ENCODE measurements around the gene ANO7.

Gene ANO7

DNA sequence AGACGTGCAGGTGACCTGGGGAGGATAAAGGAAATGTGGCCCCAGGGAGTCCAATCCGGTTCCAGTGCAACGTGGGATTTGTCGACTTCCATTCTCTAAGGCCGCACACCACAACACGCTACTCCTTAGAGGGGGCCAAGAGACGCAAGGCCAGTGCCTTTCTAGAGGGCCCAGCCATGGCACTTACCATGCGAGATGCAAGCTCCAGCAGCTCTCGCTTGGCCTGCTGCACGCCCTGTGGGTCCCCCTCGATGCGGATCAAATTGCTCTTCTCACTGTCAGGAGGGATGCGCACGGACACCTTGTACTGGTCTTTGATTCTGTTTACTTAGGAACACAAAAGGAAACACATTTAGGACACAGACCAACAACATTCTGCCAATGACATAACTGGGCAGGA, 61.2 kb downstream of the ANO7 start:
- Histone ChIP-seq H3K4me1 (ENCODE audit: control extremely low read depth in 1 of 4, control insufficient read depth in 4 of 4, insufficient read depth in 4 of 4, low read length in 3 of 4) (no peaks in the 10 kb centered on the region), H3K27me3 (replicated peaks in 2 of 5; ENCODE audit: control insufficient read depth in 4 of 5, insufficient read depth in 5 of 5, low read length in 4 of 5) (no peaks in the 10 kb centered on the region), H3K4me3 (ENCODE audit: control insufficient read depth in 1 of 7, extremely low read depth in 1 of 7, insufficient read depth in 4 of 7, low read depth in 2 of 7, low read length in 6 of 7) (no peak overlapping the region), H3K27ac (ENCODE audit: insufficient read depth in 1 of 2, low read depth in 1 of 2, low read length in 2 of 2, poor library complexity in 1 of 2, severe bottlenecking in 2 of 2) (no peak overlapping the region), H3K36me3 (ENCODE audit: control insufficient read depth in 4 of 4, insufficient read depth in 4 of 4, low read length in 3 of 4) (peaks cover 25 to 91% (median 80%) of the 10 kb centered on the region in 4 experiments), H3K9me3 (ENCODE audit: control extremely low read depth in 1 of 5, control insufficient read depth in 4 of 5, insufficient read depth in 2 of 5, low read depth in 1 of 5, low read length in 4 of 5) (no peaks in the 10 kb centered on the region)
- CTCF ChIA-PET, result no interaction called here
- DNase-seq, result no peak
- POLR2A ChIA-PET, result no interaction called here
- WGBS (ENCODE audit: insufficient coverage), result 98% methylated on average over 9 of the region's 14 CpGs

DNA sequence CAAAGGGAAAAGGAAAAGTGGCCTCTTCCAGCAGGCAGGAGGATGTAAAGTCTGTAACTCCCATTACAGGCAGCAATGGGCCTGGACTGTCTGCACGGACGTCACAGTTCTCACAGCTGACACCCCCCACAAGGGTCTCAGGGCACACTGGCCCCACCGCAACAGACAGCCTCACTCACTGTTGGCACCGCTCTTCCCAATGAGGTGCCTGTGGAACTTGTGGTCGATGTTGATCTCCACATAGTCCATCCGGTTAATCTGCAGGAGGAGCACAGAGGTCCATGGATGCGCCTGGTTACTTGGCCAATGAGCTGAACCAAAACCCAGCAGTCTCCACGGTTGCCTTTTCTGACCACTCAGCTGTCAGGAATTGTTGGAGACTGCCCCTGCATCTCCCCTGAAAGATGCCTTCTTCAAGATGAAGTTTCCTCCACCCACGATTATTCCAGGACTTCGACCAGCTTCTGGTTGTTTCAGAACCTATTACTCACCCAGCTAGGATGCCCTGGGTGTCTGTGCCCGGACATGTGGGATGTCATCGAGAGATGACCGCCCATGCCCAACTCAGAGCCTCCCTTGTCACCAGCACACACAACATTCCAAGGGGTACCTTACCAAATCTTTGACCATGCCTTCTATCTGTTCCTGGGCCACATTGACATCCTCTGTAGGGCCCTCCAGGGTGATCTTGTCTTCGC, 64.5 kb downstream of the ANO7 start:
- ChIA-PET CTCF (interaction anchor here (1.4 kb wide), 1 partner anchor 17 kb away, joined by 4 read pairs; no protein-coding TSS in a partner anchor), POLR2A (interaction anchor here (0.6 kb wide), 1 partner anchor 94 kb away, joined by 3 read pairs; no protein-coding TSS in a partner anchor)
- WGBS (ENCODE audit: insufficient coverage), result 97% methylated on average over 13 of the region's 14 CpGs
- Histone ChIP-seq H3K4me1 (ENCODE audit: control extremely low read depth in 1 of 4, control insufficient read depth in 4 of 4, insufficient read depth in 4 of 4, low read length in 3 of 4) (no peaks in the 10 kb centered on the region), H3K27me3 (replicated peaks in 2 of 5; ENCODE audit: control insufficient read depth in 4 of 5, insufficient read depth in 5 of 5, low read length in 4 of 5) (no peaks in the 10 kb centered on the region), H3K27ac (ENCODE audit: insufficient read depth in 1 of 2, low read depth in 1 of 2, low read length in 2 of 2, poor library complexity in 1 of 2, severe bottlenecking in 2 of 2) (no peak overlapping the region), H3K36me3 (ENCODE audit: control insufficient read depth in 4 of 4, insufficient read depth in 4 of 4, low read length in 3 of 4) (peaks cover 29 to 93% (median 76%) of the 10 kb centered on the region in 4 experiments), H3K9me3 (ENCODE audit: control extremely low read depth in 1 of 5, control insufficient read depth in 4 of 5, insufficient read depth in 2 of 5, low read depth in 1 of 5, low read length in 4 of 5) (no peaks in the 10 kb centered on the region), H3K4me3 (ENCODE audit: control insufficient read depth in 1 of 7, extremely low read depth in 1 of 7, insufficient read depth in 4 of 7, low read depth in 2 of 7, low read length in 6 of 7) (no peak overlapping the region)
- no peak for DNase-seq

DNA sequence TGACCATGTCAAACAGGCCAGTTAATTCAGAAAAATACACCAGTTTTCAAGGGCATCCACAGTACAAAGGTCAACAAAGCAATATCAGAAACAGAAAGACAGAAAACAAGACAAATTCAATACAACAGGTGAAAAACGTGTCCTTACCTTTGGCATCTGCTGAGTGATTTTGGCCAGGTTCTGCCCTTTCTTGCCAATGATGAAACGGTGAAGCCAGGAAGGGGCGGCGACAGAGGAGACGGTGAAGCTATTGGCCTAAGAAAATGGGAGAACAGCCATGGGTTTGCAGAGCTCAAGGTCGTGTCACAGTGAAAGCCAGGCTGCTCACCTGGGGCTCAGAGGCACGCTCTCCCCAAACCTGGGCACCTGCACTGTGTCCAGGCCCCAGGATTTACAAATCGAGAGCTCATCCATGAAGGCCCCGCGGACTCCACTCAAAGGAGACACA, 66.5 kb downstream of the ANO7 start:
- Histone ChIP-seq H3K36me3 (ENCODE audit: control insufficient read depth in 4 of 4, insufficient read depth in 4 of 4, low read length in 3 of 4) (peaks cover 24 to 87% (median 70%) of the 10 kb centered on the region in 4 experiments), H3K27me3 (replicated peaks in 2 of 5; ENCODE audit: control insufficient read depth in 4 of 5, insufficient read depth in 5 of 5, low read length in 4 of 5) (no peaks in the 10 kb centered on the region), H3K4me1 (ENCODE audit: control extremely low read depth in 1 of 4, control insufficient read depth in 4 of 4, insufficient read depth in 4 of 4, low read length in 3 of 4) (no peaks in the 10 kb centered on the region), H3K27ac (ENCODE audit: insufficient read depth in 1 of 2, low read depth in 1 of 2, low read length in 2 of 2, poor library complexity in 1 of 2, severe bottlenecking in 2 of 2) (no peak overlapping the region), H3K9me3 (ENCODE audit: control extremely low read depth in 1 of 5, control insufficient read depth in 4 of 5, insufficient read depth in 2 of 5, low read depth in 1 of 5, low read length in 4 of 5) (no peaks in the 10 kb centered on the region), H3K4me3 (ENCODE audit: control insufficient read depth in 1 of 7, extremely low read depth in 1 of 7, insufficient read depth in 4 of 7, low read depth in 2 of 7, low read length in 6 of 7) (no peak overlapping the region)
- WGBS (ENCODE audit: insufficient coverage), result 97% methylated on average over 10 of the region's 10 CpGs
- no peak for DNase-seq
- ChIA-PET POLR2A (no interaction called here), CTCF (no interaction called here)

DNA sequence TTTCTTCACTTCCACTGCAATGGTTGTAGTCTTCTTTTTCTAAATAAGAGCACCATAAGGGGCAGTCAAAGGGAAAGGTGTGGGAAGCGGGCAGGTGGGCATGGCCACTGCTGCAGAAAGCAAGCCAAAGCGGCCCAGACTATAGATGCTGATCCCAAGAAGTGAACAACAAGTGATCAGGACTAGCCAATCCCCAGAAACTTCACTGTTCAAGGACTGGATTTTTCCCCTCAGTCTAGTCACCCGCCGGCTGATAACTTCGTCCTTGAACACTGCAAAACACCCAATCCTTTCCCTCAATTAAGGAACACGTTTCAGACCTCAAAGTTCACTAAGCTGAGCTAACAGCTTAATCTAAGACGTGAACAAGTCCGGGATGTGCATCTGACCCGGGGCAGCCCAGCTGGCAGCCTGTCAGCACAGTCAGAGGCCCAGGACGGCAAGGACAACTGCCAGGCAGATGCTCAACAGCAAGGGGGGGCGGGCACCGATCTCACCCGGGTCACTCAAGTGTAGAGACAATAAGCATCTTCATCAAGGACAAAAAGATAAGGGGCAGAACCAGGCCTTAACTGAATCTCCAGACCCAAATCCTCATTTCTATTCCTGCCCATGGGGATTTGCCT, 67.2 kb downstream of the ANO7 start:
- ChIA-PET POLR2A (no interaction called here), CTCF (no interaction called here)
- Histone ChIP-seq H3K27ac (ENCODE audit: insufficient read depth in 1 of 2, low read depth in 1 of 2, low read length in 2 of 2, poor library complexity in 1 of 2, severe bottlenecking in 2 of 2) (no peak overlapping the region), H3K36me3 (ENCODE audit: control insufficient read depth in 4 of 4, insufficient read depth in 4 of 4, low read length in 3 of 4) (peaks cover 25 to 86% (median 69%) of the 10 kb centered on the region in 4 experiments), H3K4me1 (ENCODE audit: control extremely low read depth in 1 of 4, control insufficient read depth in 4 of 4, insufficient read depth in 4 of 4, low read length in 3 of 4) (no peaks in the 10 kb centered on the region), H3K4me3 (ENCODE audit: control insufficient read depth in 1 of 7, extremely low read depth in 1 of 7, insufficient read depth in 4 of 7, low read depth in 2 of 7, low read length in 6 of 7) (no peak overlapping the region), H3K9me3 (ENCODE audit: control extremely low read depth in 1 of 5, control insufficient read depth in 4 of 5, insufficient read depth in 2 of 5, low read depth in 1 of 5, low read length in 4 of 5) (no peaks in the 10 kb centered on the region), H3K27me3 (replicated peaks in 2 of 5; ENCODE audit: control insufficient read depth in 4 of 5, insufficient read depth in 5 of 5, low read length in 4 of 5) (no peaks in the 10 kb centered on the region)
- DNase-seq, result no peak
- WGBS (ENCODE audit: insufficient coverage), result 99% methylated on average over 10 of the region's 13 CpGs

GRCh38 chr2:241256168-241256545, 67.7 kb downstream of the ANO7 start:
- Histone ChIP-seq H3K9me3 (ENCODE audit: control extremely low read depth in 1 of 5, control insufficient read depth in 4 of 5, insufficient read depth in 2 of 5, low read depth in 1 of 5, low read length in 4 of 5) (no peaks in the 10 kb centered on the region), H3K36me3 (ENCODE audit: control insufficient read depth in 4 of 4, insufficient read depth in 4 of 4, low read length in 3 of 4) (peaks cover 25 to 86% (median 69%) of the 10 kb centered on the region in 4 experiments), H3K4me3 (ENCODE audit: control insufficient read depth in 1 of 7, extremely low read depth in 1 of 7, insufficient read depth in 4 of 7, low read depth in 2 of 7, low read length in 6 of 7) (no peak overlapping the region), H3K27me3 (replicated peaks in 2 of 5; ENCODE audit: control insufficient read depth in 4 of 5, insufficient read depth in 5 of 5, low read length in 4 of 5) (no peaks in the 10 kb centered on the region), H3K4me1 (ENCODE audit: control extremely low read depth in 1 of 4, control insufficient read depth in 4 of 4, insufficient read depth in 4 of 4, low read length in 3 of 4) (no peaks in the 10 kb centered on the region), H3K27ac (ENCODE audit: insufficient read depth in 1 of 2, low read depth in 1 of 2, low read length in 2 of 2, poor library complexity in 1 of 2, severe bottlenecking in 2 of 2) (no peak overlapping the region)
- 97% methylated on average over 11 of the region's 11 CpGs for WGBS (ENCODE audit: insufficient coverage)
- CTCF ChIA-PET, result no interaction called here
- POLR2A ChIA-PET, result no interaction called here
- DNase-seq, result no peak

DNA sequence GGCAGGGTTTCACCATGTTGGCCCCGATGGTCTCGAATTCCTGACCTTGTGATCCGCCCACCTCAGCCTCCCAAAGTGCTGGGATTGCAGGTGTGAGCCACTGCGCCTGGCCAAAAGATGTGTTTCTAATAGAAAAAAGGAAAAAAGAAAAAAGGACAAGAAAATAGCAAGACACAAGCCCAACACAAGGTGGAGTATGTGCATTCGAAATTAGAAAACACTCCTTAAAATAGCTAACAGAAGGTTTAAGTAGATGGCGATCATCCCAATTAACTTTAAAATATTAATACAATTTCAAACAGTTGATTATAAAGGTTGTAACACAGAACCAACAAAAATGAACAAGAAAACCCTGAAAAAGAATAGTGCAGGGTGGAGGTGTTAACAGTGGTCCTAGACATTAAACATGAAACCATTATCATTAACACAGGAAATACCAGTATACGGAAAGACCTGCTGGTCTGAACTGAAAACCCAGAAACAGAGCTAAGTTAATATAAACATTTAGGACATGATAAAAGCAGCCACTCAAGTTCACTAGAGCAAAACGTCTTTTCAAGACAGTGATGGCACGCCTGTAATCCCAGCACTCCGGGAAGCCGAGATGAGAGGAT, 69.0 kb downstream of the ANO7 start:
- Histone ChIP-seq H3K36me3 (ENCODE audit: control insufficient read depth in 4 of 4, insufficient read depth in 4 of 4, low read length in 3 of 4) (peaks cover 29 to 86% (median 72%) of the 10 kb centered on the region in 4 experiments), H3K9me3 (ENCODE audit: control extremely low read depth in 1 of 5, control insufficient read depth in 4 of 5, insufficient read depth in 2 of 5, low read depth in 1 of 5, low read length in 4 of 5) (no peaks in the 10 kb centered on the region), H3K4me3 (ENCODE audit: control insufficient read depth in 1 of 7, extremely low read depth in 1 of 7, insufficient read depth in 4 of 7, low read depth in 2 of 7, low read length in 6 of 7) (no peak overlapping the region), H3K27ac (ENCODE audit: insufficient read depth in 1 of 2, low read depth in 1 of 2, low read length in 2 of 2, poor library complexity in 1 of 2, severe bottlenecking in 2 of 2) (no peak overlapping the region), H3K4me1 (ENCODE audit: control extremely low read depth in 1 of 4, control insufficient read depth in 4 of 4, insufficient read depth in 4 of 4, low read length in 3 of 4) (no peaks in the 10 kb centered on the region), H3K27me3 (replicated peaks in 2 of 5; ENCODE audit: control insufficient read depth in 4 of 5, insufficient read depth in 5 of 5, low read length in 4 of 5) (no peaks in the 10 kb centered on the region)
- ChIA-PET POLR2A (no interaction called here), CTCF (interaction anchor here (1.0 to 1.5 kb wide), 6 partner anchors 9 to 402 kb away, joined by 3 to 5 read pairs (median 4); no protein-coding TSS in a partner anchor)
- 97% methylated on average over 8 of the region's 11 CpGs for WGBS (ENCODE audit: insufficient coverage)
- DNase-seq, result peak in 2 of 3 donors; percentile 39 to 44

Measured in common myeloid progenitor, CD34-positive (primary cell).